Stimulated activated CD4-positive, alpha-beta T cell treated with anti-CD3 and anti-CD28 coated beads, Interleukin-15, amount 100 ng/mL, for 48 hours (primary cell): ENCODE measurements around the gene OMP.

Source experiments
- DNase-seq, 2 donors: peaks; one replicate each; pipeline ENCODE4 v3.0.0-alpha.2; 2020; ENCODE audit warnings: low read depth in 2 of 2

Gene OMP

DNA sequence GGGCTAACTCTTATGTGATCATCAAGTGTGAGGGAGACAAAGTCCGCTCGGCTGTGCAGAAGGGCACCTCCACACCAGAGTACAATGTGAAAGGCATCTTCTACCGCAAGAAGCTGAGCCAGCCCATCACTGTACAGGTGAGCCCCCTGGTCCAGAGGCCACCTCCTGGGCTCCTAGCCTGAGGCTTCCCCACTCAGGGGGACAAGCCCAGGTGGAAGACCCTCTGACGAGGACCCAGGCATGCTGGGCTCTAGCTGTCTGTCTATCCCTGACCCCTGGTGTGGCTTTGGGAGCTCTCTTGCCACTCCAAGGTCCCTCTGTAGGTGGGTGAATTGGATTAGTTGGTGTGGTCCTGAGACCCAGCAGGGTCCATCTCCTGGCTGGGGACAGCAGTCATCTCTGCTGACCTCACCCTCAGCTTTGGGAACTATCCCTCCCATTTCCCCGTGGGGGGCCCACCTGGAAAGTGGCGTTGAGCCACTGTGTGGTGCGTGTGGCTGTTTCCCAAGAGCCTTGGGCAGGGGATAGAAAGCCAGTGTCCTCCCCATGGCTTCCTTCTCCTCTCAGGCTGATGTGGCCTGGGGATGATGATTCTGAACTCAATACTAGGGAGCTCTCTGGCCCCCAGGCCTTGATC is 20.1 kb downstream of the OMP start:
- no peak for DNase-seq

DNA sequence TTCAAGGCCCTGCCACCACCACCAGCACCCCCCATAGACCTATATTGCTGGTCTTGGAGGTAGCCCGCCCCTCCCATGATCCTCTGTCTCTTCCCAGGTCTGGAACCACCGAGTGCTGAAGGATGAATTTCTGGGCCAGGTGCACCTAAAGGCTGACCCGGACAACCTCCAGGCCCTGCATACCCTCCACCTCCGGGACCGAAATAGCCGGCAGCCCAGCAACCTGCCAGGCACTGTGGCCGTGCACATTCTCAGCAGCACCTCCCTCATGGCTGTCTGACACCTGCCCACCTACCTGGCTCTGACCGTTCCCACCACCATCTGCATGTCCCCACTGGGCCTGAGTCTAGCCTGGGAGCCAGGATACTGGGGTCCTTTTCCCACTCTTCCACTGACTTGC is 21.0 kb downstream of the OMP start:
- no peak for DNase-seq

DNA sequence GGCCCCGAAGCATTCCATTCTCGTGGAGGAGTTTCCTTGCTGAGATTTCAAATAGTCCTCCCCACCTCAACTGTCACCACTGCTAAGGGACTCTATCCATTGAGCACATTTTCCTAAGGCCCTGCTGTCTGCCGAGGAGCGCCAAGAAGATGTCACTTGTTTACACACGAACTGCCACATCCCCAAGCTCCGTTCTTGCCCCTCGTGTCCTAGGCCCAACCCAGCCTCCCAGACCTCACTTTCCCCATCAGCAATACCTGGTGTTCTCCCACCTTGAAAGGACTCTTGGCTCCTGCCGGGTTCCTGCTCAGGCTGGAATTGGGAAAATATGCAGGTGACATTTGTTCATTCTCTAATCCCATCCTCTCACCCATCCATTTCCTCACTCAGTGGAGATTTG is 21.4 kb downstream of the OMP start:
- DNase-seq = no peak

DNA sequence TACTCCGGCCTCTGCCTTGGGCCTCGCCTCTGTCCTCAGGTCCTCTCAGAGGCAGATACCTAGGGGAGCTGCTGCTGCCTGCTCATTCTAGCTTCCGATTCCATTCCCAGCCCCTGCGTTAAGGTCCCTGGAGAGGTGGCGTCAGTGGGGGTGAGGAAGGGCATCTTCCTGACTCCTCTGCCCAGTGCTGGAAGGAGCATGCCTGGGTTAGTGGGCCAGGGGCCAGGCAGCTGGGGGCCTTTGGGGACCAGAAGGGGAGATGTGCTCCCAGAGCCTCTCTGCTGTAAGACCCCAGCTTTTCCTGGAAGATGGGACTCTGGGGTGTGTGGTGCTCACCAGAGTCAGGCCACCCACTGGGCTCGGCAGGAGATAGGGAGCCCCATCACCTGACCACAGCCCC is 21.8 kb downstream of the OMP start:
- no peak for DNase-seq

DNA sequence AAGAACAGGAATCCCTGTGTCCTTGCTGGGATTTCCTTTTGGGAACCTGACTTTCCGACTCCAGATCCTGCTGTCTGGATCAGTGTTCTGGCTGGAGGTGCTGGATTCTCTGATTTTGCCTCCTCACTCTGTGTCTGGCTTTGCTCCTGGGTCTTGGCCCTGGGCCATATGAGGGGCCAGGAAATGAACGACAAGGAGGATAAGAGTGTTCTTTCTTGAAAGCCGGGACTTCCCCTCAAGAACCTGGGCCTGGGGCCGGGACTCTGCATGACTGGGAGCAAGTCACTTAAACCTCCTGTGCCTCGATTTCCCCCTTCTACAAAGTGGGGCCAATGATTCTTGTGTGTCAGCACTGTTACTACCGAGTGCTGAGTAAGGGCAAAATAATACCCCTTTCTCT is 22.6 kb downstream of the OMP start:
- DNase-seq = no peak

DNA sequence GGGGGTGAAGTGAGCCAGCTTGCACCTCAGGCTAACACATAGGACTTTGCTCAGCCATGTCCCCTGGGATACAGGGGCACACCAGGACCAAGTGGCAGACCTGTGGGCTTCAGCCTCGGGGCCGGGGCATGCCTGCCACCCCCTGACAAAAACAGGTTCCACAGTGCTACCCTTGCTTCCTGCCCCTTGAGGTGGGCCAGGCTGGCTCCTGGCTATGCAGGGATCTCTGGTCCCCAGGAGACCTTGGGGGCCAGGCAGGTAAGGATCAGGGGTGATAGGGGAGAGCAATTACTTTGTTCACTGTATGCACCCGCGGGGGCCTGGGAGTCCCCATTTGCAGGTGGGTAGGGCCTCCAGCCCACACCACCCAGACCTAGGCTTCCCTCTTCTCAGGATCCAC is 23.1 kb downstream of the OMP start:
- no peak for DNase-seq

DNA sequence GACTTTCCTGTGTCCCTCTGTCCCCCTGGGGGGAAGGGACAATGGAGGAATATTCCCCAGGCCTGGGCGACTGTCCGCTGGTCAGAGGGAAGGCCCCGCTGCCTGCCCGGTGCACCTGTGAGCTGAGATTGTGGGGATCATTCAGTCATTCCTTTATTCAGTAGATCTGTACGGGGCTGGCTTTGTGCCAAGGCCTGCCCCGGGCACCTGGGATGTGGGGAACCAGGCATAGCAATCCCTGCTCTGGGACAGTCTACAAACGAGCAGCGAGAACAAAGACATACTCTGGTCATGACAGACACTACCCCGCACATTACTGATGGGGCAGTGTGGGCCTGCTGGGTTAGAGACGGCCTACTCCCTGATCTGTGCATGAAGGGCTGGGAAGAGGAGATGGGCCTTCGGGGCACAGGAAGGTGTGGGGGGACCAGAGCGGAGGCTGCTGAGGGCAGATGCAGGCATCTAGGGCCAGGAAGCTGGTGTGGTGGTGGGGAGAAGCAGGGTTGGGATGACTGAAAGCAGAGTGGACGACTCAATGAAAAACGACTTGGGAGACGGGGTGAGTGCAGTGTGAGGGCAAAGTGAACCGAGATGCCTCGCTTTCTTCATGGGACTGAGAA is 23.6 kb downstream of the OMP start:
- no peak for DNase-seq

DNA sequence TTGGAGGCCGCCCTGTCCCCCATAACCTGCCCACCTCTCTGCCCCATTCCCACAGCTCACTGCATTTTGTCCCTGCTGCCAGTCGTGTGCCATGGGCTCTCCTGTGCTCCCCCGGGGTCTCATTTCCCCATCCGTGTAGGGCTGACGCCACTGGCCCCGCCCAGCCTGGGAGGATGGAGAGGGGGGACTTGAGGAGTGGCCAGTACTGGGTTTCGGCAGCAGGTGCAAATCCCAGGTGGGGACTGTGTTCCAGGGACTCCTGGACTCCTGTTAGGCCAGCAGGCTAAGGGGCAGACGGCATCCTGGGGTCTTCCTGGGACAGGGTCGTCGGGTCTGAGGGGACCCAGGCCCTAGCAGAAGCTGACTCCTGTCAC is 24.2 kb downstream of the OMP start:
- DNase-seq = no peak

DNA sequence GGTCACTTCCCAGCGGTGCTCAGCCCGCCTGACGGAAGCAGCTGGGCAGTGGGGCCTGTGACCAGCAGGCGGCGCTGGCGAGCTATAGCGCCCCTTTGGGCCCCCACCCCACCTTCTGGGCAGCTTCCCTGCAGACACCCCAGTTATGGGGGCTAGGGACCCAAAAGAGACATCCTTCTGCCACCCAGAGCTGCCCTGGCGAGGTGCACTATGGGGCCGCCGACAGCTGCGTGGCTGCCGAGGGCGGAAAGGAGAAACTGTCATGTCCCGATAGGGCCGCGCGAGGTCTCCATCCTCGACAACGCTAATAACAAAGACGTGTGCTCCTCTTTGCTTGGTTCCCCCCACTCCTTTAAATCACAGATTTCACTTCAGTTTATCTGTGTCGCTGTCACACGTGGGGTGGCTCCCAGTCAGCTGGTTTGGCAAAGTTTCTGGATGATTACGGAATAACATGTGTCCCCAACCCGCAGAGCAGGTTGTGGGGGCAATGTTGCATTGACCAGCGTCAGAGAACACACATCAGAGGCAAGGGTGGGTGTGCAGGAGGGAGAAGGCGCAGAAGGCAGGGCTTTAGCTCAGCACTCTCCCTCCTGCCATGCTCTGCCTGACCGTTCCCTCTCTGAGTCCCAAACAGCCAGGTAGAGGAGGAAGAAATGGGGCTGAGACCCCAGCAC is 24.7 kb downstream of the OMP start:
- DNase-seq = peak; percentile 13 to 47

DNA sequence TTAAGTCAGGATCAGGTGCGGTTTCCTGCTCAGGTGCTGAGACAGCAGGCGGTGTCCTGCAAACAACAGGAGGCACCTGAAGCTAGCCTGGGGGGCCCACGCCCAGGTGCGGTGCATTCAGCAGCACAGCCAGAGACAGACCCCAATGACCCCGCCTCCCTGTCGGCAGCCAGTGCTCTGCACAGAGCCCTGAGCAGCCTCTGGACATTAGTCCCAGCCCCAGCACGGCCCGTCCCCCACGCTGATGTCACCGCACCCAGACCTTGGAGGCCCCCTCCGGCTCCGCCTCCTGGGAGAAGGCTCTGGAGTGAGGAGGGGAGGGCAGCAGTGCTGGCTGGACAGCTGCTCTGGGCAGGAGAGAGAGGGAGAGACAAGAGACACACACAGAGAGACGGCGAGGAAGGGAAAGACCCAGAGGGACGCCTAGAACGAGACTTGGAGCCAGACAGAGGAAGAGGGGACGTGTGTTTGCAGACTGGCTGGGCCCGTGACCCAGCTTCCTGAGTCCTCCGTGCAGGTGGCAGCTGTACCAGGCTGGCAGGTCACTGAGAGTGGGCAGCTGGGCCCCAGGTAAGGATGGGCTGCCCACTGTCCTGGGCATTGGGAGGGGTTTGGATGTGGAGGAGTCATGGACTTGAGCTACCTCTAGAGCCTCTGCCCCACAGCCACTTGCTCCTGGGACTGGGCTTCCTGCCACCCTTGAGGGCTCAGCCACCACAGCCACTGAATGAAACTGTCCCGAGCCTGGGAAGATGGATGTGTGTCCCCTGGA is 25.5 kb downstream of the OMP start, which contains the start of gene MYO7A:
Gene MYO7A, plus strand, starts transcription at position 327 of the 772 bp plus-strand sequence. CDS start 2,389 bp downstream, outside the sequence.
- no peak for DNase-seq

DNA sequence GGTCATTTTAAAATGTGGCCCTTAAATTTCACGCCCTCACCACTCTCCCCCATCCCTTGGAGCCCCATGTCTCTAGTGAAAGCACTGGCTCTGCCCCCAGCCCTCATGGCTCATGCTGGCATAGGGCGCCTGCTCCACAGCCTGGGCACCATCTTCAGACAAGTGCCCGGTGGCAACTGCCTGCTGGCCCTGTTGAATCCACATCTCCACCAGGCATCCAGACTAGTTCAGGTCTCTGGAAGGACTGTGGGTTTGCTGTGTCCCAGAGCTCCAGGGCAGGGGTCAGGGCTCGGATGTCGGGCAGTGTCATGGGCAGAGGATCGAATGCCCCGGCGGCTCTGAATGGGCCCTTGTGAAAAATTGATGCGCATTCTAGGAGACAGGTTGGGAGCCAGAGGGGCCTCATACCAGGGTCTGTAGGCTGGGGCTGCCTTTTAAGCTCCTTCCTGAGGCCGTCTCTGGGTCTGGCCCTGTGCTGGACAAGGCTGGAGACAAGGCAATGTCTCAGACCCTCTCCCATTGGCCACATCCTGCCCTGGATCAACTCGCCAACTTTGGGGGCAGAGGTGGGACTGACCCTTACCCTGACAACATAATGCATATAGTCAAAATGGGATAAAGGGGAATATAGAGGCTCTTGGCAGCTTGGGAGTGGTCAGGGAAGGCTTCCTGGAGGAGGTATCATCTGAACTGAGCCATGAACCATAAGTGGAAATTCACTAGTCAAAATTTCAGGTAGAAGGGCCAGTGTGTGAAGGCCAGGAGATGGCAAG is 26.6 kb downstream of the OMP start:
- no peak for DNase-seq

DNA sequence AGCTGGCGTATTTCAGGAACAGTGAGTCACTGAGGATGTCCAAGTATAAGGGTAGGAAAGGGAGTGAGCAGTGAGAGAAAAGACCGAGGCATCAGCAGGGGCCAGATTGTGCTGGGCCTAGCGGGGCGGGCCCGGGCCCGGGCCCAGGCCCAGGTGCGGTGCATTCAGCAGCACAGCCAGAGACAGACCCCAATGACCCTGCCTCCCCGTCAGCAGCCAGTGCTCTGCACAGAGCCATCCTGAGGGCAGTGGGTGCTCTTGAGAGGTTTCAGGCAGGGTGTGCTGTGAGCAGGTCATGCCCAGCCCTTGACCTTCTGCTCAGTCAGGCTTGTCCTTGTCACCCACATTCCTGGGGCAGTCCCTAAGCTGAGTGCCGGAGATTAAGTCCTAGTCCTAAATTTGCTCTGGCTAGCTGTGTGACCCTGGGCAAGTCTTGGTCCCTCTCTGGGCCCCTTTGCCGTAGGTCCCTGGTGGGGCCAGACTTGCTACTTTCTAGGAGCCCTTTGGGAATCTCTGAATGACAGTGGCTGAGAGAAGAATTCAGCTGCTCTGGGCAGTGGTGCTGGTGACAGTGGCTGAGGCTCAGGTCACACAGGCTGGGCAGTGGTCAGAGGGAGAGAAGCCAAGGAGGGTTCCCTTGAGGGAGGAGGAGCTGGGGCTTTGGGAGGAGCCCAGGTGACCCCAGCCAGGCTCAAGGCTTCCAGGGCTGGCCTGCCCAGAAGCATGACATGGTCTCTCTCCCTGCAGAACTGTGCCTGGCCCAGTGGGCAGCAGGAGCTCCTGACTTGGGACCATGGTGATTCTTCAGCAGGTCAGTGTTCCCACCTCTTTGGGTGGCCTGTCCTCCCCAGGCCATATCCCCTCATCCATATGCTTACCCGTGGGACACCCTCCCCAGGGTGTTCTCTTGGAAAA is 27.5 kb downstream of the OMP start:
- no peak for DNase-seq

DNA sequence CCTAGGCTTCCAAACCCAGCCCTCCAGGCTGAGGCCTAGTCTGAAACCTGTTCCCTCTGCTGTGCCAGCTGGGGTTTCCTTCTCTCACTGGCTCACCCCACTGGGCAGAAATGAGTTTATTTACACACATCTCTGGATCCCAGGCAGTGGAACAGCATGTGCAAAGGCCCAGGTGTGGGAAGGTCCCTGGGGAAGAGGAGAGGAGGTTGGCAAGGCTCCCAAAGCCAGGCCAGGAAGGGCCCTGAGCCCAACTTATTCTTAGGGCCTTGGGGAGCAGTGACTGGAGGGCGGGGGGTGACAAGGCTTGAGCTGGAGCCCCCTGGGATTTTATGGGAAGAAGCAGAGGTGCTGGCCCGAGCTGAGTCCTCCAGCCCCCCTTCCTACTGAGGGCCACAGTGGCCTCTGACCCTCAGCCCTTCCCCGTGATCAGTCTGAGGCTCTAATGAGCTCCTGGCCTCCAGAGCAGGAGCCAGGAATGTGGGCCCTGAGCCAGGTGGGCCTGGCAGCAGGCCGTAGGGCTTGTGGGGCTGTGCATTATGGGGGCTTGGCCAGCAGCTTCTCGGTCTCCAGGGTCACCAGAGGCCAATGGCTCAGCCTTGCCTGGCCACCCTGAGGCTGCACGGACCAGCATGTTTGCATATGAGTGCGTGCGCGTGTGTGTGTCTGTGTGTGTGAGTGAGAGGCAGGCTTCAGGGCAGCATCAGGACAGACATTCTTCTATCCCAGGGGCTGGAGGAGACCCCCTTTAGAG is 28.3 kb downstream of the OMP start:
- no peak for DNase-seq

DNA sequence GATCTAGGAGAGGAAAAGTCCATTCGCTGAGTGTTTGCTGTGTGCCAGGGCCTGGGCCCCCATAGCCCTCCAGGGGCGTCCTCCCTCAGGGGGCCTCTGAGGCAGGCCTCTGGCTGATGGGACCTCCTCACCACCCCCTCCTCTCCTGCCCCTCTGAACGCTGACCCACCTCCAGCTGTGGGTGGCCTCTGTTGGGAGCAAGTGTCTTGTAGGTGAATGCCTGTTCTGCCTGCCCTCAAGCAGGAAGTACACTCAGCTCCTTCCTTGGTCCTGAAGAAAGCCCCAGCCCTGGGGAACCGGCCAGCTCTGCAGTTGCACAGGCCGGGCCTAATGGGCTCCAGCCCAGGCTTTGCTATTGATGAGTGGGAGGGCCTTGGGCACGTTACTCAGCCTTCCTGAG is 28.9 kb downstream of the OMP start:
- DNase-seq = no peak

DNA sequence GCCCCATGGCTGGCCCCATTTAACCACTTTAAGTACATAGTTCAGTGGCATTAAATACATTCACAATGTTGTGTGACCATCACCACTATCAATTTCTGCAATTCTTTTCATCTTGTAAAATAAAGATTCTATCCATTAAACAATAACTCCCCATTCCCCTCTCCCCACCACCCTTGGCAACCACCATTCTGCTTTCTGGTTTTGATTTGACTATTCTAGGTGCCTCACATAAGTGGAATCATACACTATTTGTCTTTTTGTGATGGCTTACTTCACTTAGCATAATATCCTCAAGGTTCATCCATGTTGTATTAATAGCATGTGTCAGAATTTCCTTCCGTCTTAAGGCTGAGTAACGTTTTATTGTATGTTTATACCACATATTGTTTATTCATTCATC is 32.4 kb downstream of the OMP start:
- no peak for DNase-seq

DNA sequence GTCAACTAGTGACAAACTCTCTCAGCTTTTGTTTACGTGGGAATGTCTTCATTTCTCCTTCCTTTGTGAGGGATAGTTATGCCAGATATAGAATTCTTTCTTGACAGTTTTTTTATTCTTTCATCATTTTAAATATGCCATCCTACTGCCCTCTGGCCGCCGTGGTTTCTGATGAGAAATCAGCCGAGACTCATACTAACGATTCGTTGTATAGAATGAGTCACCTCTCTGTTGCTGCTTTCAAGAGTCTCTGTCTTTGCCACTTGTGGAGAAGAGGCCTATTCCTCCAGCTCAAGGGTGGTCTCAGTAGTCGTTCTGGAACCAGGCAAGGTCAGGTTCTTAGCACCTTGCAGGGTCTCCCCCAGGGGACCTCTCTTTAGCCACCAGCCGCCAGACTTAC is 33.4 kb downstream of the OMP start:
- no peak for DNase-seq

DNA sequence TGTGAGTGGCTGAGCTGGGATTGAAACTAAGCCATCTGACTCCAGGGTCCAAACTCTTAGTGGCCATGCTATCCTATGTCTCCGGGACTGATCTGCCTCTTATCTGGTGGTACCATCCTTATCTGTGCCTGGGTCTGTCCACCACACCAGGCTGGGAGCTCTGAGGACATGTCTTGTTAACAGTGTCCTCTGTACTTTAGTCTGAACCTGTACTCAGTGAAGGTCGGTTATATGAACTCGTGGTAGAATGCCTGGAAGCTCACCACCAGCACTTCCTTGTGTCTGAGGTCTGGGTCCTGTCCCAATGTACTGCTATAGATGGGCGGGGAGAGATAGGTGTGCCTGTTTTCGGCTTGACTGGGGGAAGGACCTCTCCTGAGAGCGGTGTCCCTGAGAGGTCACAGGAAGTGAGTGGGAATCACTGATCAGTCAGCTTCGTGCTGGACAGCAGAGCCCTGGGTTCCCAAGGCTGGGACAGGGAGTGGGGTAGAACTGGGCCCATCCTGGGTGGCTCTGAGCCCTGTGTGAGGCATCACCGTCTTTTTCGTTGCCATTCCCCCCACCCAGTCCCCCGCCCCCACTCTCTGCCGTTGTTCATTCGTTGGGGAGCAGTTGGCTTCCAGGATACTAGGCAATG is 34.3 kb downstream of the OMP start:
- DNase-seq = no peak

DNA sequence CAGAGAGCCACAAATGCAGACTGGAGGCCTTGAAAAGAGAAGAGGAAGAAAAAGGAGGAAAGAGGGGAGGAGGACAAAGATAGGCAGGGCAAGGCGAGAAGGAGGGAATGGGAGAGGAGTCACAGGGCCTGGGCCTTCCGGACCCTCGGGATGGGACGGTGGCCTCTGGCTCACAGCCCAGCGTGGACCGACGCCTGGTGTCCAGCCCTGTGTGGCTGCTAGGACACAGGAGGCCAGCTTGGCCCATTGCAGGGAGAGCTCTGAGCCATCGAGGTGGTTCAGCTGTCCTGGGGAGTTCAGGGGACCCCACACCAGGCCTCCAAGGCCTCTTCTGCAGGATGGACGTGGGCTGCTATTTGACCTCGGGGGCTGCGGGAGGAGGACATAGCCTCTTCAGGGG is 34.8 kb downstream of the OMP start:
- DNase-seq = no peak

DNA sequence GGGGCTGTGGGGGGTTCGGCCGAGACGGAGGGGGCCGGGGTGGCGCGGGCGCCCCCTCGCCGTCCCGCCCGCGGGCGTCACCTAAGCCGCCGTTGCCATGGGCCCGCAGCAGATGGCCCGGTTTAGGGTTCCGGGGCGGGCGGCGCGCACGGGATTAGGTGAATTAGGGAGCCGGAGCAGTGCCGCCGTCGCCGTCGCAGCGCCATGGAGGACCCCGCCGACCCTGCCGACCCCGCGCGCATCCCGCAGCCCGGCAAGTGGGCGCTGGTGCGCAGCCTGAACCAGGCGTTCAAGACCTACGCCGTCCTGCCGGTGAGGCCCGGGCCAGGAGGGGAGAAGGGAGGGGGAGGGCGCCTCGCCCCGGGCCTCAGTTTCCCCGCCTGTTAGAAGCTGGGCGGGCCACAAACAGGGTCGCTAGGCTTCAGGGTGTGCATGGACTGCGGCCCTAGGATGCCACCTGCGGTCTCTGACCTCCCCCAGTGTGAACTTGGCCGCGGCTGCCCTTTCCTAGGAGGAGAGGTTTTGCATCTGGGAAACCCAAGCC is 35.5 kb downstream of the OMP start:
- no peak for DNase-seq
